ENCODE data around the gene PAX4.

Gene PAX4

DNA sequence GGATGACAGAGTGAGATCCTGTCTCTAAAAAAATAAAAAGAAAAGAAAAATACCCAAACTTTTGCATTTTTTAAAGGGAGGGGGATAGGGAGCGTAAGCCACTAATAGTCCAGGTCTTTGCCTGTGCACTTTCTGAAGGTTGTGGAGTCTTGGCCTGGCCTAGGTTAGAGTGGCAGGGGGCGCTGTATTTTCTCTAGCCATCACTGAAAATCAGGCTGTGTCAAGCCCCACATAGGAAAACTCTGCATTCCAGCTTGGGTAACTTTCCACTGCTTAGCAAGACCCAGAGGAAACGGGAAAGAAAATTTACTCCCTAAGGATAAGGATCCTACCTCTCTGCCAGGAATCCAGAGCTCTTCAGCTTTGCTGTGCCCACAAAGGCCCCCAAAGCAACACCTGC, 10.5 kb upstream of the PAX4 start:
- no peak for DNase-seq

DNA sequence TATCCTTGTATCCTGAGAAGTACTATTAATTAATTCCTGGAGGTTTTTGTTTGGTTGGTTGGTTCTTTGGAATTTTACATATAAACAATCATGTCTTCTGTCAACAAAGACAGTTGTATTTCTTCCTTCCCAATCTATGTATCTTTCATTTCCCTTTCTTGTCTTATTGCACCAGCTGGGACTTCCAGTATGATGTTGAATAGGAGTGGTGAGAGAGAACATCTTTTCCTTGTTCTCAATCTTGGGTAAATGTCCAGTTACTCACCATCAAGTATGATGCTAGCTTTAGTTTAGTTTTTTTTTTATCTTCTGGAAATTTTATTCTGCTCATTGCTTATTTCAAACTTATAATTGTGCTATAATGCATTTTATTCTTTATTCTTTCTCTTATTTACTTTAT, 7.4 kb upstream of the PAX4 start:
- DNase-seq = no peak

DNA sequence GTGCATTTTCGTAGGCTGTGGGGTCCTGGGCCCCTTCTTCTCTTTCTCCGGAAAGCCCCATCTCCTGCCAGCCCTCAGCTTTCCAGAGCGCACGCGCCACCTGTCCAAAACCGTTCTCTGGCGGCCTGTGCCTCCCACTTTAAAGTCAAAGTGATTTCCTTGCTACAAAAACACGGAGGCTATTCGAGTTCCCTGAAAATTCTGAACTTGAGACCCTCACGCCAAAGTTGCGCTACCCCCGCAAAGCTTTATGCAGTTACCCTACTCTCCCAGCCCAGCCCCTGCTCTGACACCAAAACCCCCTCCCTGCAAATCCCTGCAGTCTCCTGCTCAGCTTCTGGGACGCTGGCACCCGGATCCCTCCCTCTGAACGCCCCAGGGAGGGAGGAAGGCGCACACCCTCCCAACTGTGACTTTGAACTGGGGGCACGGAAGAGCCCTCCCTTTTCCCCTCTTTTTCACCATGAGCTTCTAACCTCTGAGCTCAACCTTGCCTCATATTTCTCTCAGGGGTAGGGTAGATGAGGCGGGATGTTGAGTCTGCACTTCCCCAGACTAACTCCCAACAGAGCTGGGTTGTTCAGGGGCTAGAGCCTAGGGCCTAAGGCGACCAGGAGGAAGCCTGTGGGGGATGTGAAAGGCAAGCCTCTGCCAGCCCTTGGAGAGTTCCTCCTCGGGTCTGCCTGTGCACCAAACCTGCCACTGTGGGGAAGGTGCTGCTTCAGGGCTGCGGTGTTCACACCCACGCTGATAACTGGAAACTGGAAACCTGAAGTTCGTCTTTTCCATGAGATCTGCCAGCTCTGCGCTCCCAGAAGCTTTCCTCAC, 2.7 kb upstream of the PAX4 start:
- DNase-seq = no peak

DNA sequence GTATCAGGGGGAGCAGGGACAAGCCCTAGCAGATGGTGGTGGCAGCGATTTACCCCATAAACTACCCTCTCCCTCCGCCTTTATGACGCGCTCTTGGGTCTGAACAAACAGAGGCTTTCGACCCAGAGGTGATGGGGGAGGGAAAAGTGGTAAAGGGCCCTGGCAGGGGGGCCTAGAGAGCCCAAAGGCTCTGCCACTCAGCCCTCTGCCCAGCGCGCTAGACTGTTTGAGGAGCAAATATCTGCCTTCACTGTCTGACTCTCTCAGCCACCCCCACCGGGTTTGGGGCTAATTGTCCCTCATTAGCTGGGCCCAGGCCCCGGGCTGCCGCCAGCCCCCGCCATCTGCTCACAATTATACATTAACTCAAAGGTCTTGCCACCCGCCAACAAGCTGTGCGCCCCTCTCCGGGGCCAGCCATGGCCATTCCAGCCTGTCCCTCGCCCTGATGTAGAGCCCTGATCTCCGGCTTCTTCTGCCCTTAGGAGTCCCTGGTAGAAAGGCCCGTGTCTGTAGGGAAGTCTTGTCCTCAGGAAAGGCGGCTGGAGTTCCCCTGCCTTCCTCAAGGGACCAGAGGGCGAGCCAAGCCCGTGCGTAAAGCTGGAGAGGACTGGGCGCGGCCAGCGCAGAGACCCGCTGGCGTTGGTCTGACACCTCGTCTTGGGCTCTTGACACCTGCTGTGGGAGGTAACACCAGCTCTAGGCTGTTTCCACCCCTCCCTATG, 1.9 kb upstream of the PAX4 start:
- no peak for DNase-seq

DNA sequence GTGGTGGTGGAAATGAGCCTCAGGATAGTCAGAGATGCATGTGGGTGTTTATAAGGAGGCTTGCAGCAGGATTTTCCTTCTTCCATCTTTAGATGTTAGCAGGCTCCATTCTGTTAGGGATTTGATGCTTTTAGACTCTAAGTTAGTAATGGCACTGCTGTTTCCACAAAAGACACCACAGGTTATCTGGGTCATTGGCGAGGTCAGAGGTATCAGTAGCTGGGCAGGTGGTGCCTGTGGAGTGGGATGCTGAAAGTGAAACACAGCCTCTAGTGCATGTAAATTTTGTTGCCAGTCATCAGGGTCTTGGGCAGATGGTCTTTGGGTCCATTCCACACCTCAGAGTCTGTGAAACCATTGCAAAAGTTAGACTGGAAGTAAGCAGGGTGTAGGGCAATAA, 833 bp upstream of the PAX4 start:
- no peak for DNase-seq

DNA sequence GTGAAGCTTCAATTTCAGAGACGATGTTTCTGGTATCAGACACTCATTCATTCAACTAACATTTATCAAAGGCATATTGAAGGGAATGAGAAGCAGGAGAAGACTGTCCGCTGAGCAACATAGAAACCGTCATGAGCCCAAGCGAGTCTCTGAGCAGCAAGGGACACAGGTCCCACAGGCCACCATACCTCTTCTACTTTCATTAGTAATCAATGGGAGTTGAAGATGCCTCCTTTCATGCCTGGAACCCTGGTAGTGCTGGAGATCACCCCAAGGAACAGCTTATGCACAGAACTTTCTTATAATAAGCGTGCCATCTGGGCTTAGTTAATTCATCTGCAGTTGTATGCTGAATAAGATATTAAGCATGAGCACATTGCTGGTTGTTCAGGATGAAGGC, 1.2 kb downstream of the PAX4 start:
- no peak for DNase-seq

DNA sequence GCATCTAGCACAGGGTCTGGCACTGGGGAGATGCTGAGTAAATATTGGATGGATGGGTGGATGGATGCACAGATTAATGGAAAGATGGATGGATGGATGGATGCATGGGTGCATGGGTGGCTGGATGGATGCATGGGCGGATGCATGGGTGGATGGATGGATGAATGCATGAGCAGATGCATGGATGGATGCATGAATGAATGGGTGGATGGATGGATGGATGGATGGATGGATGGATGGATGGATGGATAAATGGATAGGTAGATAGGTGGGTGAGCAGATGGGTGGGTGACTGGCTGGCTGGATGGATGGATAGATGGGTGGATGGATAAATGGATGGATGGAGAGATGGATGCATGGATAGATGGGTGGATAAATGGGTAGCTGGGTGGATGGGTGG, 5.7 kb downstream of the PAX4 start:
- no peak for DNase-seq

DNA sequence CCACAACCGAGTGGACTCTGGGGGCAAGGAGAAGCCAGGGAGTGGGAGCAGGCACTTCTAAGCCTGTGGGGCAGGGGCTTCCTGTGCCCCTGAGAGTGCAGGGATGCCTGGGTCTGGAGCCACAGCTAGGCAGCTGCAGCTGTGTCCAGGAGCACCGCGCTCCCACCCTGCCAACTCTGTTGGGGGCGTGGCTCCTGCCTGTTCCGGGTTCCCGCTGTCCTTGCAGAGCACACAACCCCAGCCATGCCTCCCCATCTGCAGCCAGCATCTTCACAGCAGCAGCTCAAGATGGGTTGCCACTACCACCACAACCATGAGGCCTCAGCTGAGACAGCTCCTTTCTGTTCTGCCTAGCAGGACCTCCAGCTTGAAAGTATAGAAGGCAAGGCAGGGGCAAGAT, 8.6 kb downstream of the PAX4 start:
- DNase-seq = no peak

DNA sequence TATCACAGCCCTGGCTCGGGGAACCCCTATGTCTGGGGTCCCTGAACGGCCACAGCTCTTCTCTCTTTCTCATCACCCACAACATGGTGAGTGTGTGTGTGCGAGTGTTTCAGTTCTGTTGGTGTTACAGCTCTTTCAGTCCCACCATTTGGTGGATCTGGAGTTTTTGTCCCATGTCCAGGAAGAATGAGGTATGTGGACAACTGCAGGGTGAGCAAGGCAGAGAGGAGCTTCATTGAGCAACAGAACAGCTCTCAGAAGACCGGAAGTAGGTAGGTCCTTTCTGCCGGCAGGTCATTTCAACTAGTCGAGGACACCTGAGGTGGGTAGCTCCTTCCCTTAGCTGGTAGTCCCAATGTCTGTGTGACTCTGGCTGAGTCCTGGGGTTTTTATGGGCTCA, 9.5 kb downstream of the PAX4 start:
- no peak for DNase-seq

DNA sequence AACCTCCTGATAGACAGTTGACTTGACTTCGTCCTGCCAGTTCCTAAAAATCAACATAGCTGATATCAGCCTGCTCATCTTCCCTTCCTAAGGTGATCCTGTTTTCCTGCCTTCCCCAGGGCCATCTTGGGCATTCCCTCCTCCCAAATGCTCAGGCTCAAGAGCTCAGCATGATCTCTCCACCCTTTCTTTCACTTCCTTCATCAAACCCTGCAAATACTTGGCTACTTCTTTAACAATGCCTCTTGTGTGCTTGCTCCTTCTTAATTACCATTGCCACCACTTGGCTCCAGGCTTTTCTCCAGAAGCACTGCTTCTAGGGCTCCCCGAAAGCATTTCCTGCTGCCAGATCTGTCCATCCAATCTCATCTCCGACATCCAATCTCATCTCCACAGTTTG, 17.1 kb downstream of the PAX4 start:
- no peak for DNase-seq

DNA sequence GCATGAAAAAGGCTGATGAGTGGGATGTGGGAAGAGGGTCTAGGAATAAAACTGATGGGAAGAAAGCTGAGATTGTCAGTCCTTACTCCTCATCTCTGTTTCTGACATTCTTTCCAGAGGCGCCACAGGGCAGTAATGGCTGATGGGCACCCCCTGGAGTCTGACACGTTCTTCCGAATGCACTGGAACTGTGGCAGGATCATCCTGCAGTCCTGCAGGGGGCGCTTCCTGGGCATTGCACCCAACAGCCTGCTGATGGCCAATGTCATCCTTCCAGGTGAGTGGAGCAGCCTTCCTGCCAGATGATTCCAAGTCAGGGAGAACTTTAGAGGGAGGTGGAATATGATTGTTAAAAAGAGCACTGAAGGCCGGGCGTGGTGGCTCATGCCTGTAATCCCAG, 19.6 kb downstream of the PAX4 start:
- no peak for DNase-seq

DNA sequence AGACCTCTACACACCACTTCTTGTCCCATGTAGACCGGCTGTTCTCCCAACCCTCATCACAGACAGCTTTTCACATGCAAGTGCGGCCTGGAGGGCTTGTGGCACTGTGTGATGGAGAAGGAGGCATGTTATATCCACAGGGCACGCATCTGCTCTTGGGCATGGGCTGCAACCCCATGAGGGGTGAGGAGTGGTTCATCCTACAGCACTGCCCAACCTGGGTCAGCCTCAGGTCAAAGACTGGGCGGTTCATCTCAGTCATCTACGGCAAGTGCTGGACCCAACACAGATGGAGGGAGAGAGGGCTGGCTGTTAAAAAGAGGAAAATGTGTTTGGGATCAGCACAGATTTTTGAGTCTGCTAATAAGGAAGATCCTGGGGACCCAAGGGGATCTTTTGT, 22.2 kb downstream of the PAX4 start:
- no peak for DNase-seq

DNA sequence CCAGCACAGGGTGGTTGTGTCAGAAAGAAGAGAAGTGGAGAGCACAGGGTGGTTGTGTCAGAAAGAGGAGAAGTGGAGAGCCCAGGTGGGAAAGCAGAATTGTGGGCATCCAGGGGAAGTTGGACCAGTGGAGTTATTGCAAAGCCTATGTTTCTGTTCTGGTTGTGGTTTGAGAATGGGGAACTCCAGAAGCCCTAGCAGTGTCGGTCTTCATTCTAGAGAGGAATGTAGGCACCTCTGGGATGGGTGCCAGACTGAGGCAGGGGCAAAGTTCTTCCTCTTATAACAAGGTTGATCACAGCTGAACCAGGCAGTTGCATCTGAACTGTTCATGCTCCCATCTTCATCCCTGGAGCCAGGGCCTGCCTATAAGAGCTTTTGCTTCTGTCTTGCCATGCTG, 23.5 kb downstream of the PAX4 start:
- DNase-seq = no peak

DNA sequence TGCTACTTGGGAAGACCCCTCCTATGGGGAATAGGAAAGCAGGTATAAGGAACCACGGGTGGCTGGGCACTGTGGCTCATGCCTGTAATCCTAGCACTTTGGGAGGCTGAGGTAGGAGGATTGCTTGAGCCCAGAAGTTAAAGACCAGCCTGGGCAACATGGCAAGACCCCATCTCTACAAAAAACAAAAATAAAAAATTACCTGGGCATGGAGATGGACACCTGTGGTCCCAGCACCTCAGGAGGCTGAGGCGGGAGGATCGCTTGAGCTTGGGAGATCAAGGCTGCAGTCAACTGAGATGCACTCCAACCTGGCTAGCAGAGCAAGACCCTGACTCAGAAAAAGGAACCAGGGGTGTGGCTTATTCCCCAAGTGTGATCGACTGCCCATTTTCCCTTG, 25.4 kb downstream of the PAX4 start:
- DNase-seq = no peak

DNA sequence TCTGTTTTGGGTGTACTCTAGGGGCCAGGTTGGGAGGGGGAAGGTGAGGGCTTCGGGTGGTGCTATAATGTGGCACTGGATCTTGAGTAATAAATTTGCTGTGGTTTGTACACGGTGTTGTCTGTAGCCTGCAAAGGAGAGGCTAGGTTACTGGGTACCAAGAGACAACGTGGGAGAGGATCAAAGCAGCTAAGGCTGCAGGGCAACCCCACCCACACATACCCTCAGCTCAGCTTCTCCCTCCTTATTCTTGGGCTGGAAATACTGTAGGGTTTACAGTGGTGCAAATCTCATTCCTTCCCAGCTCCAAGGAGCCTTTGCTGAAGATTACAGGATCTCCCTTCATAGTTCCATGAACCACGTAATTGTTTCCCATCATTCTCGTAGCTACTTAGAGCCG, 26.4 kb downstream of the PAX4 start:
- DNase-seq = no peak

DNA sequence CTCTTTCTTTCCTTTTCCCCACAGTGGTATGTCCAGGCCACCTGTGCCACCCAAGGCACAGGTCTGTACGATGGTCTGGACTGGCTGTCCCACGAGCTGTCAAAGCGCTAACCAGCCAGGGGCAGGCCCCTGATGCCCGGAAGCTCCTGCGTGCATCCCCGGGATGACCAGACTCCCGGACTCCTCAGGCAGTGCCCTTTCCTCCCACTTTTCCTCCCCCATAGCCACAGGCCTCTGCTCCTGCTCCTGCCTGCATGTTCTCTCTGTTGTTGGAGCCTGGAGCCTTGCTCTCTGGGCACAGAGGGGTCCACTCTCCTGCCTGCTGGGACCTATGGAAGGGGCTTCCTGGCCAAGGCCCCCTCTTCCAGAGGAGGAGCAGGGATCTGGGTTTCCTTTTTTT, 26.8 kb downstream of the PAX4 start:
- no peak for DNase-seq

DNA sequence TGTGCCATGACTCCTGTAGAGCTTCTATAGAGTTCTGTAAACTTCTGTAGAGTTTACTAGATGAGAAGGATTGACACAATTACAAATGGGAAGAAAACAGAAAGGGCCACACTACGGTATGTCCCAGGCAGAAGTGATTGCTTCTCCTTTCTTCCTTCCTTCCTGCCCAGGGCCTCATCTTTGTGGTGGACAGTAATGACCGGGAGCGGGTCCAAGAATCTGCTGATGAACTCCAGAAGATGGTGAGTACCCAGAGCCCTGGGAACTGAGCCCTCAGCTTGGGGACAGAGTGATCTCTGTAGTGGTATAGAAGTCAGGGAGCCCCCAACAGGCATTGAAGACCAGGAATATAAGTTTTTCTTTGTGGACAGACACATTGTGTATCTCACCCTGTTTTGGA, 28.0 kb downstream of the PAX4 start:
- DNase-seq = no peak

DNA sequence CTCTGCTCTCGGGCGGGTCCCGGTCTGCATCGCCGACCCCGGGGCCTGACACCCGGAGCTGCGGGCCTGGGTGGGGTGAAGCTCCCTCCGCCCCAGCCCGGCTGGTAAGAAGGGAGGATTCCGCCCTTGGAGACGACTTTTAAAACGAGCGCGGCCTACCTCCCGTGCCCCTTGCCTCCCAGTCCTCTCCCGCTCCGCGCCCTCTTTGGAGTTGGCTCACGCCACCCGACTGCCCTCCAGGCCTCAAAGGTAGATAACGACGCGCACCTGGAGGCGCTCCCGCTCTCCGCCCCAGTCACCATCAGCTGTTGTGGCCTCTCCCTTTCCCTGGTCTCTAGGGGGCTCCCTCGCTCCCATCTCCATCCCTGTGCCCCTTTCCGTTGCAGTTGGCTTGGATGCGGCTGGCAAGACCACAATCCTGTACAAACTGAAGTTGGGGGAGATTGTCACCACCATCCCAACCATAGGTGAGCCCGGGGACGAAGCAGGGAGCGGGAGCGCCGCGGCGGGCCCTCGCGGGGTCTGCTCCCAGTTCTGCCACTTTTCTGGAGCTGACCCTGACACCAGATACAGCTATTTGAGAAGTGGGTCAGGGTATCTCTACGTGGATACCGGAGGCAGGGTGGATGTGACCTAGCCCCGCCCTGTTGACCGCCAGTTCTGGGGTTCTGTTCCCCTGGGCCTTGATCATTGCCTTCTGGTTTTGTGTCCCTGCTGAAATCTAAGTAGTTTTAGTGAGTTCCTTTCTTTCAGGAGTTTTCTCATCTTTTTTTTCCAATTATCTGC, 29.1 kb downstream of the PAX4 start:
- DNase-seq = peak; percentile 19

DNA sequence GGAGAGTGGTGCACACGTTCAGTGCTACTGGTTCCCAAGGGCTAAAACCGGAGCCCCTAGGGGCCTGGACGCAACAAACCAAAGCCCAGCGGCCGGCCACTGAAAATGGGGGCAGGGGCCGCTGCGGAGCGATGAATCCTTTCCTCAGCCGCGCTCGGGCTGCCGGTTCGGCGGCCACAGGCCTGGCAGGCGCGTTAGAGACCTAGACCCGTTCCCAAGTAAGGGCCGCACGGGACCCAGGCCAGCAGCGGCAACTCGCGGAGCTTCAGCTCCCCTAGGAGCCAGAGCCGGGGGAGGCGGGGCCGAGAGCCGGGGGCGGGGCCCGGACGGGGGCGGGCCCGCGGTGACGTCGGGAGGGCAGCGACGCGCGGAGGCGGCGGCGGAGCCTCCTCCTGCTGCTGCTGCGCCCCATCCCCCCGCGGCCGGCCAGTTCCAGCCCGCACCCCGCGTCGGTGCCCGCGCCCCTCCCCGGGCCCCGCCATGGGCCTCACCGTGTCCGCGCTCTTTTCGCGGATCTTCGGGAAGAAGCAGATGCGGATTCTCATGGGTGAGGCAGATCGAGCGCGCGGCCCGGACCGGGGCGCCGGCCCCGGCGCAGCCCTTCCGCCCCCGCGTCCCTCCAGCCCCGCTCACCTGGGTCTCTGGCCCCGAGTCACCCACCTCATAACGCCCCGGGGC, 29.8 kb downstream of the PAX4 start, which contains the start of gene ARF5:
ARF5 (plus strand) TSS at position 393 of the 678 bp plus-strand sequence; CDS start at position 481, 88 bp downstream.
- DNase-seq = peak; percentile 81

DNA sequence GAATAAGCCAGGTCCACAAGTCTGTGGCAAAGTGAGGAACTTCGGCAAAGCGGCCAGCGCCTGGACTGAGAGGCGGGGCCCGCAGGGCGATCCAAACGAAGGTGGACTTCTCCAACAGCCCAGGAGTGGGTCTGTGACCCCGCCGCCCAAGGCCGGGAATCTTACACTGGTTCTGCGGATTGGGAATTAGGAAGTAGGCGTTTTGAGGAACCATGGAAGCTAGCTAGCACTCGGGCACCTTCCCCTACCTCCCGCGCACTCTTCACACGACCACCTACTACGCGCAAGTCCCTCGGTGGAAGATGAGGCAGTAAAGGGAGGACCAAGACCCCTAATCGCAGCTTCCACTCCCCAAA, 30.3 kb downstream of the PAX4 start:
- no peak for DNase-seq

DNA sequence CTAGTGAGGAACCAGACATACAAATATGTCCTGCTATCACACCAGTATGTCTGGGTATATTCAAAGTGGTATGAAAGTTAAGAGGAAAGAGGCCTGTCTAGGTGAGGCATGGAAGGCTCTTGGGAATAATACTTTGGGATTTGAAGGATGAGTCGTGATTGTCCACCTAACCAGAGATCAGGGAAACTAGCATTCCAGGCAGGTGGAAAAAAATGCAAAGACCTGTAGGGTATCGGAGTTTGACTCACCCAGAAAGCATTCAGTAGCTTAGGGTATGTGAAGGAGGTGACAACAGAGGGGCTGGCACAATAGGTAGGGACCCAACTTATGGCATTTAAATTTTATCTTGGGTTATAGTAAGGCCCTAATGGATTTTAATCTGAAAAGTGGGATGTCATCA, 31.6 kb downstream of the PAX4 start:
- no peak for DNase-seq

DNA sequence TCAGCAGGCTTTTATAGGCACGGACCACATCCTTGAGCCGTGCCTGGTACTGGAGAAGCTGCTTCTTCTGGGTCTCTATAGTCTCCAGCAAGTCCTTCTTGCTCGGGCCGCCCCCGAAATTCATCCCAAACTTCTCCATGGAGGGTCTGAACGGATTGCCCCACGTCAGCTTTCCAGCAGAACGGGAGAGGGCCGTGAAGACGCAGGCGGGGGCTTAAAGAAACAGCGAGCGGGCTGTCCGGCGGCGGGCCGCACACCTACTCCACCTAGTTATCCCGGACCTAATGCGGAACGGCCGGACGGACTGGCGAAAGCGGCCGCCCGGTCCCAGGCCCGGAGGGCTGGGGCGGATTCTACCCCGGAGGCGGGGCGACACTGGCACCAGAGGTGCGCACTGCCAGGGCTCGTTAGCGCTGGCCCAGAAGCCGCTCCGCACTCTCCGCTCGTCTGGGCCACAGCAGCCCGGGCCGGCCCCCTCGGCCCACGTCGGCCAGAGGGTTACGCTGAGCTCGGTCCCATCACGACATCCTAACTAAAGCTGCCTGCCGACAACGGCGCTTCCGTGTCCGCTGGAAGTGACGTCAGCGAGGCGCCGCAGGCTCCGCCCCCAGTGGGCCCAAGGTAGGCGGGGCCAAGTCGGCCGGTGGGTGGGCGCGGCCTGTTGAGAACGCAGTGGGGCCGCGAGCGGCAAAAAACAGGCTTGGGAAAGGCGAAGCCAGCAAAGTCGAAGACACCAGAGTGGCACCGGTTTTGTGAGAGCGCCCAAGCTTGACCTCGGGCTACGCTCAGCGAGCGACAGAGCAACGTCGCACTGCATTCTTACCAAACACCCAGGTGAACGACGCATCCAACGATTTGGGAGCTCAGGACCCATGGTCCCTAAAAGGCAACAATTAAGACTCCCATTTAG, 32.6 kb downstream of the PAX4 start, which contains the start of gene GCC1:
GCC1 (minus strand) TSS at position 553 of the 910 bp plus-strand sequence; CDS start at position 139, 414 bp downstream.
- DNase-seq = peak; percentile 91

Data from activated CD4-positive, alpha-beta T cell treated with anti-CD3 and anti-CD28 coated beads for 1 hour (primary cell).